NCI-H2107 treated with DMSO at 0.1 percent for 48 hours (cell line): ENCODE measurements around the gene PIEZO1.
"Not testable (repeated sequence)": the region's sequence is repeated elsewhere in the genome, so short reads cannot be mapped to it uniquely, and the experiment has no call there.

ENCODE experiments used
- DNase-seq: peaks from one replicate; lab custom pipeline; 2025; ENCODE audit not compliant: unreplicated experiment; lab: John Stamatoyannopoulos, UW

PIEZO1 gene

GRCh38 chr16:88784074-88784855 is 755 bp downstream of the PIEZO1 start:
- no peak for DNase-seq

DNA sequence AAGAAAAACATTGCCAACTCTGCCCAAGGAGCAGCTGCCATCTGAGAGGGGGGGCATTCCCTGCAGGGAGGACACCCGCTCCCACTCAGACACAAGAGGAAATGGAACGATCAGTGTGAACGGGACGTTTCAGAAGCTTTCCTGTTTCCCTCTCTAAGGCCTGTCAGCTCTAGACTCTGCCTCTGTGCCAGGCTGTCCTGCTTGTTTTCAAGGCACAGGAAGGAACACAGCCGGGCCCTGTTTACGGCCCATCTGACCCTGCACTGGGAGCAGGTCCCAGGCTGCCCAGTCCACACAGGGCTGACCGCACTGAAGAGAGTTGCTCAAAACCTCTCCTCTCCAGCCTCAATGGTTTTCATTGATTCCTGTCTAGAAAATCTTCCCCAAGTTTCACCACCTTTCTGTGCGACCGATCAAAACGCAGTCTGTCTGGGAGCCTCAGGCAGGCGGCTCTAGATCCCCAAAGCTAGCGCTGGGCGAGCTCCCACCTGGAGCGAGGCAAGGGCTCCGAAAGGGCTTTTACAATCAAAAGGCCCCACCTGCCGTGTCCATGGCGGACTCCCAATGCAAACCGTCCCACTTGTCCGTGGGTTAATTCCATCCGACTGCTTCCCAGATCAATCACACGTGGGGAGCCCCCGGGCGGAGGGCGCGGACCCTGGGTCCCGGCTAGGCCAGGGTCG is 1.5 kb downstream of the PIEZO1 start:
- no peak for DNase-seq

DNA sequence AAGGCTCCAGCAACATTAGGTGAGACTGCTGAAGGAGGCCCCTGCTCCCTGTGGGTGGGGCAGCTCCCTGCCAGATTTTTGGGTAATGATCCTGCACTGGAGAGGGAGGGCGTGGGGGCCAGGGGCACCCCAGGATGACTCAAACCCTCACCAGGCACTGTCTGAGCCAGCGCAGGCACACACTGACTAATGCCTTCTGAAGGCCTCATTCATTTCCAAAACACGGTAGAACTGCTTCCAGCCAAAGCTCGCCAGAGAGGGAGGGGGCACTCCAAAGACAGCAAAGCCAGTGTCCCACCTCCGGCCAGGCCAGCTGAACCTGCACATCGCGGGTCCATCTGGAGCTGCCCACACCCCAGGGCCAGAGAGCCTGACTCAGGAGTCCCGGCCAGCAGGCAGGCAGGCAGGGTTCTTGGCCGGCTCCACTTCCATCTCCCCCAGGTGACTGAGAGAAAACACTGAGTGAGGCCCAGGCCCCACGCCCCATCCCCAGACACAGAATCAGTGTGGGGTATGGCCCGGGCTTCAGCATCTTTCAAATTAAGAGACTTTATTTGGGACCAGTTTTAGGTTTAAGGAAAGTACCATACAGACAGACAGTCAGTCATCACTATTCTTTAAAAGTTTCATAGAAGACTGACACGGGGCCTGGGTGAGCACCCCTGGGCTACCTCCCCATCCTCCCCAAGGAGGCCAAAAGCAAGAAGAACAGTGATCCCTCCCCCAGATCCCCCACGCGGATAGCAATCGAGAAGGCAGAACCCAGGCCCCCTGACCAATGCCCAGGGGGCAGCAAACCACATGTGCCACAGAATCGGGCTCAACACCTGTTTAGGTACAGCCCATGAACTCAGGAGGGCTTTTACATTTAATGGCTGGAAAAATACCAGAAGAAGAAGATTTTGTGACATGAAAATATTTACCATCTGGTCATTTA is 2.3 kb downstream of the PIEZO1 start:
- DNase-seq: no peak

- no peak for DNase-seq
These were observed 3.6 kb downstream of the PIEZO1 start for GRCh38 chr16:88781140-88782077.

- no peak for DNase-seq
These were observed 4.6 kb downstream of the PIEZO1 start for GRCh38 chr16:88780142-88781062.

DNA sequence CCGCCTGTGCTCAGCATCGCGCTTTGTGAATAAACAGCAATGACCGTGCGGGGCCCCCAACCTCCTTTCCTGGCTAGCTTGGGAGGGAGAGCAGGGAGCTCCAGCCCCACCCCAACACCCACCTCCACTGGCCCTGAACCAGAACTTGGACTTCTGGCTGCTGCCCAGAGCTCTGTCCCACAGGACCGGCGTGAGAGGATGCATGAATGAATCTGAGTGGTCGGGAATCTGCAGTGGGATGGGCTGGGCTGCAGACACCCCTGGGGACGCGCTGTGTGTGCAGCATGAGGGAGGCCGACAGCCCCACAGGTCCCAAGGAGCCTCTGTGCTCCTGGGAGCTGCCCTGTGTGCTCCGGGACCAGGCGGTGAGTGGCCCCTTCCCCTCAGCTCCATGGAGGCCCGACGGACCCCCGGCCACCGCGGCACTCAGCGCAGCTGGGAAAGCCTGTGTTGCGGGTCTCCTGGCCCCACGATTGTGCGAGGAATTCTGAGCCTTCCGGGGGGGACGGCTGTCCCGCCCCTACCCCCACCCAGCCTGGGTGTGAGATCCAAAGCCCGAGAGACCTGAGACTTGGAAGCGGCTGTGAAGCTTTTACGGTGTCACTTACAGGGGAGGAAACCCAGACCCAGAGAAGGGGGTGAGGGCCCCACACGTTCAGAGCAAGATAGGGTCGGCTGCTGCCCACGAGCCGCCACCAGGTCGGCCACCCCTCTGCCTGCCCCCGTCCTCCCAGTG is 5.4 kb downstream of the PIEZO1 start:
- no peak for DNase-seq

GRCh38 chr16:88778541-88779065 is 6.4 kb downstream of the PIEZO1 start:
- DNase-seq: no peak

DNA sequence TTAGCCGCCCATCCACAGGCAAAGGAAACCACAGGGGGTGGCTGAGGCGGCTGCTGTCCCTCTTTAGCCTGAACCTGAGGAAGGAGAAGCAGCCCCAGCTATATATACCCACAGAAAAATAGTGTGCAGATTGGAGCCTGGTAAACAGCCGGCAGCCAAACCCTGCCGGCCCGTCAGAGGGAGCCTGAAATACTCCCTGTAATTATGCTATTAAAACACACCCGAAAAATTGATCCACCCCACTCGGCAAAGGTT is 6.8 kb downstream of the PIEZO1 start:
- no peak for DNase-seq

- DNase-seq: no peak
These were observed 7.3 kb downstream of the PIEZO1 start for GRCh38 chr16:88777471-88778270.

DNA sequence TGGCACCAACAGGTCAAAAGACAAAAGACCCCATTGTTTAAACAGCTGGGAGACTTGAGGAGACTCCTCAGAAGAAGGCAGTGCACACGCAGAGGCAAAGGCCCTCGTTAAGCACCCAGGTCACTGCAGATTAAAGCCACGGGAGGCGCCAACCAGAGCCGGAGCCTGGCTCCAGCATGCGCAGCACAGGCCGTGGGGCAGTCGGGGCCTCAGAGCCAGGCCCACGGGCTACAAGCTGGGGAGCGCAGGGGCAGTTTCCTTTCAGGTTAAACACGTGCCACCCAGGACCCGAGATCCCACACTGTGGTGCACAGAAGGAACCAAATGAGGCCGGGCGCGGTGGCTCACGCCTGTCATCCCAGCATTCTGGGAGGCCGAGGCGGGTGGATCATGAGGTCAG is 9.2 kb downstream of the PIEZO1 start:
- DNase-seq: no peak

GRCh38 chr16:88774544-88775393 is 10.3 kb downstream of the PIEZO1 start:
- DNase-seq: no peak

GRCh38 chr16:88773812-88774291 is 11.2 kb downstream of the PIEZO1 start:
- DNase-seq: no peak

- DNase-seq: no peak
These were observed 11.9 kb downstream of the PIEZO1 start for GRCh38 chr16:88772871-88773811.

DNA sequence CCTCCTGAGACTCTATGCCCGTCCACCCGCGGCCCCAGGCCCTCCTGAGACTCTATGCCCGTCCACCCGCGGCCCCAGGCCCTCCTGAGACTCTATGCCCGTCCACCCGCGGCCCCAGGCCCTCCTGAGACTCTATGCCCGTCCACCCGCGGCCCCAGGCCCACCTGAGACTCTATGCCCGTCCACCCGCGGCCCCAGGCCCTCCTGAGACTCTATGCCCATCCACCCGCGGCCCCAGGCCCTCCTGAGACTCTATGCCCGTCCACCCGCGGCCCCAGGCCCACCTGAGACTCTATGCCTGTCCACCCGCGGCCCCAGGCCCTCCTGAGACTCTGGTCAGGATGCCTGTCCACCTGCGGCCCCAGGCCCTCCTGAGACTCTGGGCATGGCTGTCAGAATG is 13.2 kb downstream of the PIEZO1 start:
- not testable (repeated sequence) for DNase-seq

GRCh38 chr16:88771294-88771772 is 13.7 kb downstream of the PIEZO1 start:
- no peak for DNase-seq
